ENCODE results near the gene RSPRY1. TPM values are rescaled to one million over a fixed set of nuclear protein-coding genes. Genes with fewer than 3 reads are reported as not detected.

Gene RSPRY1
- total RNA-seq, 1 donor from 2014 or later, result 17.1 TPM

DNA sequence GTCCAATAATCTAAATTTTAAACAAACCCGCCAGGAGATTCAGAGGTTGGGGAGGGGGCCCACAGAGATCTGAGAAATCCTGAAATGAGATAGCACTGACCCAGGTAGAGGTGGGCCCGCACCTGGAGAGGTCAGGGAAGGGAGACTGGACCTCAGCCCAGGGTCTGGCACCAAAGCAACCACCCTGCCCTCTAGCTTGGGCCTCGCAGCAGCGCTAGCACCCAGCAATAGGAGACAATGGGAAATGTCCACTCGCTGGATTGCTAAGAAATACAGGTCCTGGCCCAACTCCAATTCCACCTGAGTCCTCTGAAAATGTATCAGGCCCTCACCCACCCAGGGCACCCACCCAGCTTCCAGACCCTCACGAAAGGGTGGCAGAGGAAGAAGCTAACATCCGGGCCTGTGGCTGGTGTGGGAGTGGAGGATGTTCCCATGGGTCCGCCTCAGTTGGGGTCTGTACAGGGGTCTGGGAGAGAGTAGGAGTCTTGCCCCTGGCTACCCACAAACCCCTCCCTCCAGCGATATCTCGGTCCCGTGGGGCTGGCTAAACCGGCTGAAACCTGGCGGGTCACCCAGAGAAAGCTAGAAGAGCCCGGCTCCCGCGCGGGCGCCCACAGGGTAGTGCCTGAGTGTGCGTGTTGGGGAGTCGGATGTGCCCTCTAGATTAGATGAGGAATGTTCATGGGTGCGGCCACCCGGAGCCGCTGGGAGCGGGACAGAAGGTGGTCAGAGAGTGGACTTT is 97.3 kb downstream of the RSPRY1 start:
- intact Hi-C loops (cut with DNase I), result no loop called here
- no peak for DNase-seq (ENCODE audit: low spot score)

DNA sequence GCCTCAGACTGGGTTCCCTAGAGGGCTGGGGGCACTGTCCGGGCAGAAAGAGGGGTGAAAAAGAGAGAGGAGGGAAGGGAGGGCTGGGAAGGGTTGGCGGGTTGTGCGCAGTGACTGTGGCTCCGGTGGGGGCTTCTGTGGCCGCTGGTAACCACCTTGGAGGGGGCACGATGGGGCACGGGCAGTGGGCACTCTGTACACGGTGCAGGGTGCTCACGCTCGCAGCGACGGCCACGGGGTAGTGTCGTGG is 97.8 kb downstream of the RSPRY1 start:
- no peak for DNase-seq (ENCODE audit: low spot score)
- intact Hi-C loops (cut with DNase I), result no loop called here

DNA sequence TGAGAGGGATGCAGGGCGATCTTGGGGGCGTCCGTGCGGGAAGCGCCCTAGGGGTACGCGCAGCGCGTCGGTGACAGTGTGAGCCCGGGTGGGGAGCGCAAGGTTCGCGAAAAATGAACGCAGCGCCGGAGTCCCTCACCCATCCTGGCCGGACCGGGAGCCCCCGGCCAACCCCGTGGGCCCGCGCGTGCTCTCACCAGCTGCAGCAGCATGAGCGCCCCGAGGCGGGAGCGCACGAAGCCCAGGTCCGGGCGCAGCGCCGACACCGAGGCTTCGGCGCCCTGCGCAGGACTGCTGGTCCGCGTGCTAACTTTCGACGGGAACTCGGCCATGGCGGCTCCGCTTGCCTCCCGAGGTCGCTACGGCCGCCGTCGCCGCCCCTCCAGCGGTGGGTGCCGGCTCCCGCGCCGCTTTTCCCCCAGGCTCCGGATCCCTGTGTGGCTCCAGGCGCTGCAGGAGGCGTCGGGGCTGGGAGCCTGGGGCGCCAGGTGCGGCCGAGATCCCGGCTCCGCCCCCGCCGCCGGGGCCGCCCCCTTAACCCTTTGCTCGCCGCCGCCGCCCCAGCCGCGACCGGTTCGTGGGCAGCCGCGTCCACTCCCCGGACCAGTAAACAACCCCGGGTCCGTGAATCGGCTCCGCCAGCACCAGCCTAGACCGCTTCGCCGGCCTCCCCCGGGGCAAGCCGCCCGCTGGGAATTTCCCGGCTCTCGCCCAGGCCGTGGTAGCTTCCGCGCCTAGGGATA is 98.3 kb downstream of the RSPRY1 start, which contains the start of gene PLLP:
TSS of gene PLLP (minus strand) at position 464 of the 743 bp plus-strand sequence. CDS start at position 332, 132 bp downstream.
- no peak for DNase-seq (ENCODE audit: low spot score)
- intact Hi-C loops (cut with DNase I), result no loop called here

DNA sequence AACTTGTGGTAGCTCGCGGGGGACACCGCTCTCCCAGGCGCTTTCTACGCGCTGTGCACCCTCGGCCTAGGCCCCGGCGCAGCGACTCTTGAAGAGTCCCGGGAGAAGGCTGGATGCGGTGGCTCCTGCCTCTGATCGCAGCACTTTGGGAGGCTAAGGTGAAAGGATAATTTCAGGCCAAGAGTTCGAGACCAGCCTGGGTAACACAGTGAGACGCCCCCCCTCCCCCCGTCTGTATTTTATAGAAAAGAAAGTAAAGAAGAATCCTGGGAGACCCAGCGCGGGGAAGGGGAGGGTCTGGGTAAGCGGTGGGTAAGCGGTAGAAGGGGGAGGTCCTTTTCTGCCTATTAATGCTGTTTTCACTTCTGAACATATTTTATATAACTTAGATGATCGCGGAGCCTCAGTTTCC is 98.8 kb downstream of the RSPRY1 start:
- no peak for DNase-seq (ENCODE audit: low spot score)
- intact Hi-C loops (cut with DNase I), result no loop called here

DNA sequence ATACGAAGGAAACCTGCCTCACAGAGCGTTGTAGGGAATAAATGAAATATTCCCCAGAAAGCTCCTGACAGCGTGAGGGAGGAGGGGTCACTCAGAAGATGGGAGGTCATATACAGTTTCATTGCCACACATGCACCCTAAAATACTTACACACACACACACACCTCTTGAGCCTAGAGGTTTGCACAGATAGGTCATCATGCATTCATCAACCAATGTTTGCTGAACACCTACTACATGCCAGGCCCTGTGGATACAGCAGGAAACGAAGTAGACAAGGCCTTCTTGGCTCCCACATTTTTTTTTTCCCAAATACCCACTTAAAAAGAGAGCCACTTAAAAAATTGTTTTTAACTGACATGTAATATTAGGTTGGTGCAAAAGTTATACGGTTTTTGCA is 99.2 kb downstream of the RSPRY1 start:
- no peak for DNase-seq (ENCODE audit: low spot score)
- intact Hi-C loops (cut with DNase I), result no loop called here

DNA sequence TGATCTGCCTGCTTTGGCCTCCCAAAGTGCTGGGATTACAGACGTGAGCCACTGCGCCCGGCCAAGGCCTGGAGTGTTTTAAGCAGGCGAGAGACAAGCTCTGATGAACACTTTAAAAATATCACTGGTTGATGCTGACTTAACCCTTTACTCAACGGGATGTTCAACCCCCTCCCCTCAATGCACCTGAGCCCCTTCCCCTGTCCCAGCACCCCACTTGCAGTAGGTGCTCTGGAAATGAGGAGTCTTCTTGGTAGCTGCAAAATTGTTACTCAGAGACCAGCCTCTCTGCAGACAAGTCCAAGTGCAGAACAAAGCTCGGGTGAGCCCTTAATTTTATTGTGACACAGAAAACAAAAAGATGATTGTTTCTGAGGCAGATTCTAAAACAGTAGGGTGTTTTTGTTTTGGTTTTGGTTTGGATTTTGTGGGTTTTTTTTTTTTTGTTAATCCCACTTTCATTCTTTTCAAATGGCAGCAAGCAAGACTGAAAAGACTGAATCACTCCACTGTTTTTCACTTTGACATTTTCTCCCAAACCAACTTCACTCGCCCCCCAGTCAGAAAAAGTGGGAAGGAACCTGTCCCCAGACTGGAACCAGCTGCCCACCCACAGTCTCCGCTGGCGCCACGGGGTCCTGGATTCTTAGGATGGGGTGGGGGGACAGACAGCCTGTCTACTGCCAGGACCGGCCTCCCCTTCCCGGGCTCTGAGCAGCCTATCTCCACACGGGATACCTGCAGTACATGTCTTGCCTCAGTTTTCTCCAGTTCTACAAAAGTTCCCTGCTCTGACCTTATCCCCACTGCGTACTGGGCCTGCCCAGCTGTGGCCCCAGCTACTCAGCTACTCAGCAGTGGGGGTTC is 103.5 kb downstream of the RSPRY1 start:
- intact Hi-C loops (cut with DNase I), result no loop called here
- no peak for DNase-seq (ENCODE audit: low spot score)

Other genes starting within 250 kb of the RSPRY1 start
- not detected for gene CETP, start 224.4 kb upstream of the RSPRY1 start, total RNA-seq
- gene NLRC5, start 196.8 kb upstream of the RSPRY1 start, total RNA-seq, result 12.7 TPM
- 9.6 TPM for gene CPNE2, start 93.7 kb upstream of the RSPRY1 start, total RNA-seq
- 58.1 TPM for gene PSME3IP1, start 290 bp upstream of the RSPRY1 start, total RNA-seq
- gene ARL2BP, start 58.9 kb downstream of the RSPRY1 start, total RNA-seq, result 41.5 TPM
- 1.2 TPM for gene PLLP, start 98.3 kb downstream of the RSPRY1 start, total RNA-seq
- gene CCL22, start 172.5 kb downstream of the RSPRY1 start, total RNA-seq, result not detected
- 8.7 TPM for gene CX3CL1, start 186.2 kb downstream of the RSPRY1 start, total RNA-seq
- not detected for gene CCL17, start 218.4 kb downstream of the RSPRY1 start, total RNA-seq